Measurements from ENCODE around the gene ANKRA2. TPM values are rescaled to one million over a fixed set of nuclear protein-coding genes. Genes with fewer than 3 reads are reported as not detected.

ANKRA2 gene
- total and polyA plus RNA-seq, 2 of the 4 experiments (the other 2 are of a cell fraction) = 10.8 to 12.5 TPM

DNA sequence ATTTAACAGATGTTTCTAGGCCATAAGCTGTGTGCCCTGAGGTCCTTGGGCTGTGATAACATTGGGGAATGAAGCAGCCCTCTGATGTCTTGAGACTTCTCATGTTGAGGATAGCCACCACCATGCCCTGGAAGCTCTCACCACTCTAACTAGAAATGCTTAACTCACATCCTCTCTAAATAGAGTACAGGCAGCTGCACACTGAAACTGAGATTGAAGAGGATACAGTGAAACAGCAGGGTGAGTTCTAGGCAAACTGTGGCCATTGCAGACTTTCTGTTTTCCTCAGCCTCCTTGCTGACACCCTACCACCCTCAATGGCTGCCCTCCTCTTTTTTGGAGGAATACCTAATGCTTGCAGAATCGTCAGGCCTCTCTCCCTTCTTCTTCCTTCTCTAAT is 22.5 kb upstream of the ANKRA2 start (continued):
- no peak for TF ChIP-seq MXI1 (IDR thresholded peaks at IDR 0.05; ENCODE audit: borderline replicate concordance, low read depth, low read length)
- no peak for TF ChIP-seq BHLHE40 (IDR thresholded peaks at IDR 0.05; ENCODE audit: low read depth, low read length)
- TF ChIP-seq MAFK (IDR thresholded peaks at IDR 0.05; ENCODE audit: low read depth, low read length) = no peak
- TF ChIP-seq CHD1 (IDR thresholded peaks at IDR 0.05; ENCODE audit: low read depth, low read length) = no peak

DNA sequence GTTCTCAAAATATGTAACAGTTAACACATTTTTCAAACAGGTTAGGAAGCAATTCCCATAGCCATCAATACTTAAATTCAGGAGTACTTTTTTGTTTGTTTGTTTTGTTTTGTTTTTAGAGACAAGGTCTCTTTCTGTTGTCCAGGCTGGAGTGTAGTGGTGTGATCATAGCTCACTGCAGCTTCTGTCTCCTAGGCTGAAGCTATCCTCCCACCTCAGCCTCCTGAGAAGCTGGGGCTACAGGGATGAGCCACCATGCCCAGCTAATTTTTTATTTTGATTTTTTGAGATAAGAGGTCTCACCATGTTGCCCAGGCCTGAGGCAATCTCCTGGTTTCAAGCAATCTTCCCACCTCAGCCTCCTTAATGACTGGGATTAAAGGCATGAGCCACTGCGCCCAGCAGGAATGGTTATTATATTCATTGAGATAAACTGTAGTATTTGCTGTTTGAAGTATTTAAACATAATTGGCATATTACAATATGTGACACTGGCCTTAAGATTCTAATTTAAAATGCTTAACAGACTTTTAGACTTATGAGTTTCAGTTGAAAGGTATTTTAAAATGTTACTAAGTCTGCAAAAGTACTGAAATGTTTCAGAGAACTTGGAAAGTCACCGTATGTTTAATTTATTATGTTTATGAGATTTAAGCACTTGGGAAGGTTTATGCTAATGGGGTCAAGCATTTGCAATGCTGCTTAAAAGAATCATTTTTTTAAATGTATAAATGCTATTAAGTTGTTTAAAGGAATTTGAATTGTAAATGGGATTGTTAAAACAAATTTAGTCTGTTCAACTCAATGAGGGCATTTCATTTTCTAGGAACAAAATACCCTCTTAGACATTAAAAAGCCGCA is 17.1 kb upstream of the ANKRA2 start:
- no peak overlapping the region for H3K23ac ChIP-seq (ENCODE audit: low read depth, low read length)
- H3K4me1 ChIP-seq (ENCODE audit: control insufficient read depth, insufficient read depth, low read length) = no peaks in the 10 kb centered on the region
- no TSS peak for BruUV-seq (replicated peaks)
- H3K4me2 ChIP-seq (ENCODE audit: low read depth, low read length) = no peak overlapping the region
- no peaks in the 10 kb centered on the region for H4K20me1 ChIP-seq (ENCODE audit: insufficient read depth, low read length)
- H3K9me1 ChIP-seq (ENCODE audit: insufficient read depth, low read length) = peaks cover 5% of the 10 kb centered on the region; the same call in 1 of the 2 replicates
- ChIA-PET CTCF (interaction anchor here (1.2 kb wide), 1 partner anchor 9 kb away, joined by 4 read pairs; no protein-coding TSS in a partner anchor), POLR2A (ENCODE audit: unreplicated experiment) (no interaction called here)
- DNase-seq (no peak), ATAC-seq (ENCODE audit: low read depth) (no peak)
- no peak overlapping the region for H4K5ac ChIP-seq (ENCODE audit: low read depth, low read length)
- no peak overlapping the region for H3K27ac ChIP-seq (ENCODE audit: insufficient read depth, low read length)
- in situ Hi-C loops (cut with MboI; ENCODE audit: low sequenced_read_pairs) = no loop called here
- no peak overlapping the region for H2AK9ac ChIP-seq (replicated peaks; ENCODE audit: low read depth, low read length, poor library complexity)
- no peak overlapping the region for H2BK5ac ChIP-seq (ENCODE audit: low read depth, low read length, poor library complexity, severe bottlenecking)
- no peaks in the 10 kb centered on the region for H3K27me3 ChIP-seq (ENCODE audit: control insufficient read depth, insufficient read depth, low read length)
- H2BK20ac ChIP-seq (ENCODE audit: low read depth, low read length) = no peak overlapping the region
- WGBS, 2 experiments (ENCODE audit: extremely low coverage in 2 of 2, insufficient read length in 1 of 2) = 43% methylated on average over 1 of the region's 3 CpGs; no CpG with 5 or more reads in 1 of the 2 experiments
- no peak overlapping the region for H4K8ac ChIP-seq (ENCODE audit: low read depth in 2 of 2, low read length in 2 of 2)
- H3K56ac ChIP-seq (ENCODE audit: extremely low read depth, insufficient read depth, low read length) = no peak overlapping the region
- TF ChIP-seq MXI1 (IDR thresholded peaks at IDR 0.05; ENCODE audit: borderline replicate concordance, low read depth, low read length) = no peak
- TF ChIP-seq RCOR1 (IDR thresholded peaks at IDR 0.05; ENCODE audit: insufficient replicate concordance, low read length) = no peak
- no peak for TF ChIP-seq CEBPB (IDR thresholded peaks at IDR 0.05; ENCODE audit: low read depth, low read length)
- TF ChIP-seq BHLHE40 (IDR thresholded peaks at IDR 0.05; ENCODE audit: low read depth, low read length) = no peak
- TF ChIP-seq, protein P1, sequence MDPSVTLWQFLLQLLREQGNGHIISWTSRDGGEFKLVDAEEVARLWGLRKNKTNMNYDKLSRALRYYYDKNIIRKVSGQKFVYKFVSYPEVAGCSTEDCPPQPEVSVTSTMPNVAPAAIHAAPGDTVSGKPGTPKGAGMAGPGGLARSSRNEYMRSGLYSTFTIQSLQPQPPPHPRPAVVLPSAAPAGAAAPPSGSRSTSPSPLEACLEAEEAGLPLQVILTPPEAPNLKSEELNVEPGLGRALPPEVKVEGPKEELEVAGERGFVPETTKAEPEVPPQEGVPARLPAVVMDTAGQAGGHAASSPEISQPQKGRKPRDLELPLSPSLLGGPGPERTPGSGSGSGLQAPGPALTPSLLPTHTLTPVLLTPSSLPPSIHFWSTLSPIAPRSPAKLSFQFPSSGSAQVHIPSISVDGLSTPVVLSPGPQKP (IDR thresholded peaks at IDR 0.05; ENCODE audit: borderline replicate concordance, low read depth, low read length) = no peak
- no peak for TF ChIP-seq FOS (IDR thresholded peaks at IDR 0.05; ENCODE audit: low read depth, low read length)
- no peak for TF ChIP-seq MAFK (IDR thresholded peaks at IDR 0.05; ENCODE audit: low read depth, low read length)
- TF ChIP-seq, protein P2, sequence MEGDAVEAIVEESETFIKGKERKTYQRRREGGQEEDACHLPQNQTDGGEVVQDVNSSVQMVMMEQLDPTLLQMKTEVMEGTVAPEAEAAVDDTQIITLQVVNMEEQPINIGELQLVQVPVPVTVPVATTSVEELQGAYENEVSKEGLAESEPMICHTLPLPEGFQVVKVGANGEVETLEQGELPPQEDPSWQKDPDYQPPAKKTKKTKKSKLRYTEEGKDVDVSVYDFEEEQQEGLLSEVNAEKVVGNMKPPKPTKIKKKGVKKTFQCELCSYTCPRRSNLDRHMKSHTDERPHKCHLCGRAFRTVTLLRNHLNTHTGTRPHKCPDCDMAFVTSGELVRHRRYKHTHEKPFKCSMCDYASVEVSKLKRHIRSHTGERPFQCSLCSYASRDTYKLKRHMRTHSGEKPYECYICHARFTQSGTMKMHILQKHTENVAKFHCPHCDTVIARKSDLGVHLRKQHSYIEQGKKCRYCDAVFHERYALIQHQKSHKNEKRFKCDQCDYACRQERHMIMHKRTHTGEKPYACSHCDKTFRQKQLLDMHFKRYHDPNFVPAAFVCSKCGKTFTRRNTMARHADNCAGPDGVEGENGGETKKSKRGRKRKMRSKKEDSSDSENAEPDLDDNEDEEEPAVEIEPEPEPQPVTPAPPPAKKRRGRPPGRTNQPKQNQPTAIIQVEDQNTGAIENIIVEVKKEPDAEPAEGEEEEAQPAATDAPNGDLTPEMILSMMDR (conservative IDR thresholded peaks at IDR 0.05; ENCODE audit: low read depth, low read length) = no peak
- no peak for TF ChIP-seq RFX5 (IDR thresholded peaks at IDR 0.05; ENCODE audit: low read depth, low read length)
- no peak for TF ChIP-seq CHD1 (IDR thresholded peaks at IDR 0.05; ENCODE audit: low read depth, low read length)
- TF ChIP-seq SMC3 (IDR thresholded peaks at IDR 0.05; ENCODE audit: low read depth, low read length) = no peak
- TF ChIP-seq POLR2A (IDR thresholded peaks at IDR 0.05; ENCODE audit: low read depth, low read length) = no peak
- H2BK120ac ChIP-seq (ENCODE audit: low read depth, low read length) = no peak overlapping the region
- no peak overlapping the region for H2AK5ac ChIP-seq (ENCODE audit: low read depth, low read length)
- no peak overlapping the region for H3K9ac ChIP-seq (ENCODE audit: low read depth, low read length)
- no peak overlapping the region for H2BK15ac ChIP-seq (ENCODE audit: low read depth, low read length)
- H3K14ac ChIP-seq (replicated peaks; ENCODE audit: low read depth, low read length) = no peak overlapping the region
- no peak overlapping the region for H3K4ac ChIP-seq (ENCODE audit: low read depth, low read length)
- no peak overlapping the region for H3K4me3 ChIP-seq (ENCODE audit: insufficient read depth, low read depth, low read length)
- dilution Hi-C loops (cut with HindIII; ENCODE audit: low sequenced_read_pairs, unreplicated experiment) = loop anchor here (25.0 kb wide), 1 partner anchor 205 kb away; no protein-coding TSS in a partner anchor
- no peak overlapping the region for H3K18ac ChIP-seq (ENCODE audit: low read depth, low read length)
- H3K9me3 ChIP-seq (ENCODE audit: control insufficient read depth, insufficient read depth, low read length) = no peaks in the 10 kb centered on the region
- peaks cover 5% of the 10 kb centered on the region for H3K36me3 ChIP-seq (ENCODE audit: control insufficient read depth, insufficient read depth, low read length)
- intact Hi-C loops (cut with micrococcal nuclease) = no loop called here
- no peak overlapping the region for H2AFZ ChIP-seq (replicated peaks; ENCODE audit: low read length, poor library complexity)
- no peak overlapping the region for H4K91ac ChIP-seq (ENCODE audit: insufficient read depth, low read depth, low read length)
- peaks cover 0 to 11% of the 10 kb centered on the region in 2 experiments; a peak in 2 of 4 replicates for H3K79me1 ChIP-seq (ENCODE audit: low read depth in 1 of 2, low read length in 2 of 2)
